H1 (cell line): ENCODE measurements around the gene TSNAXIP1. TPM values are rescaled to one million over a fixed set of nuclear protein-coding genes. Genes with fewer than 3 reads are reported as not detected.

Source experiments
- CTCF ChIA-PET: fragments of 300-600 bp; sonication (Branson Sonifier 250); formaldehyde crosslinking; loops from one replicate; lab custom pipeline; 2021; ENCODE audit not compliant: partially characterized antibody; lab: Charles Lee
- POLR2A ChIA-PET: fragments of 300-600 bp; sonication (Branson Sonifier 250); formaldehyde crosslinking; loops from one replicate; lab custom pipeline; 2021; ENCODE audit warnings: inconsistent platforms; ENCODE audit not compliant: partially characterized antibody; lab: Charles Lee
- DNase-seq, 2 experiments: peaks; one replicate each; pipeline versions ENCODE4 v3.0.0 to v3.0.0-alpha.2; 2010 to 2022; ENCODE audit warnings: low spot score in 2 of 2, low read depth in 1 of 2, mixed read lengths in 1 of 2
- FAIRE-seq: peaks from 2 replicates; lab custom pipeline; 2011; peaks lifted over from hg19 to GRCh38; lab: Jason Lieb, UNC
- H2AFZ ChIP-seq: 2 replicates; pipeline ENCODE4 v1.8.1; 2012; ENCODE audit warnings: low read length, inconsistent platforms
- H2AK5ac ChIP-seq: 2 replicates; pipeline ENCODE4 v1.6.1; 2013; ENCODE audit warnings: low read depth, low read length
- H2BK120ac ChIP-seq: replicated peaks from 2 replicates; pipeline ENCODE3; 2013; ENCODE audit warnings: low read depth, low read length, inconsistent platforms
- H2BK12ac ChIP-seq: 2 replicates; pipeline ENCODE4 v1.6.1; 2013; ENCODE audit warnings: low read depth, low read length
- H2BK15ac ChIP-seq: 2 replicates; pipeline ENCODE4 v1.6.1; 2013; ENCODE audit warnings: low read length
- H2BK20ac ChIP-seq: 2 replicates; pipeline ENCODE4 v1.6.1; 2013; ENCODE audit warnings: low read length
- H2BK5ac ChIP-seq: 2 replicates; pipeline ENCODE4 v1.6.1; 2013; ENCODE audit warnings: low read depth, low read length
- H3K14ac ChIP-seq: 2 replicates; pipeline ENCODE4 v1.6.1; 2013; ENCODE audit warnings: inconsistent platforms; ENCODE audit not compliant: insufficient read length
- H3K18ac ChIP-seq: 2 replicates; pipeline ENCODE4 v1.6.1; 2013; ENCODE audit warnings: low read length; ENCODE audit errors: extremely low read depth
- H3K23ac ChIP-seq: 2 replicates; pipeline ENCODE4 v1.6.1; 2013; ENCODE audit warnings: inconsistent platforms; ENCODE audit not compliant: insufficient read length
- H3K23me2 ChIP-seq: 2 replicates; pipeline ENCODE4 v1.6.1; 2013; ENCODE audit warnings: low read depth, low read length
- H3K27ac ChIP-seq: 2 replicates; pipeline ENCODE4 v1.6.1; 2011; ENCODE audit warnings: low read depth, low read length, inconsistent platforms
- H3K27me3 ChIP-seq, 4 experiments: replicated peaks in 1 of 4; 1 replicate in 1 of 4; 2 replicates in 3 of 4; pipeline versions ENCODE4 v1.6.1 to v1.8.1; 2011 to 2013; ENCODE audit warnings: low read length in 3 of 4, mild to moderate bottlenecking in 3 of 4, inconsistent platforms in 2 of 4, mixed read lengths in 2 of 4, moderate library complexity in 1 of 4; ENCODE audit not compliant: control insufficient read depth in 3 of 4, insufficient read depth in 3 of 4; ENCODE audit errors: extremely low read depth in 1 of 4
- H3K36me3 ChIP-seq, 4 experiments: 2 replicates each; pipeline versions ENCODE4 v1.6.1 to v1.8.1; 2011 to 2013; ENCODE audit warnings: mild to moderate bottlenecking in 4 of 4, low read length in 3 of 4, moderate library complexity in 2 of 4, control low read depth in 1 of 4, inconsistent platforms in 1 of 4; ENCODE audit not compliant: insufficient read depth in 4 of 4, control insufficient read depth in 2 of 4
- H3K4ac ChIP-seq: replicated peaks from 2 replicates; pipeline ENCODE3; 2013; ENCODE audit warnings: low read length, low read depth, mixed read lengths, inconsistent platforms; ENCODE audit not compliant: insufficient read length
- H3K4me1 ChIP-seq, 4 experiments: replicated peaks in 1 of 4; 1 replicate in 1 of 4; 2 replicates in 3 of 4; pipeline versions ENCODE4 v1.6.1 to v1.8.1; 2011 to 2013; ENCODE audit warnings: low read length in 3 of 4, inconsistent platforms in 2 of 4, mixed read lengths in 1 of 4; ENCODE audit not compliant: insufficient read depth in 4 of 4, control insufficient read depth in 3 of 4
- H3K4me2 ChIP-seq, 2 experiments: 2 replicates each; pipeline versions ENCODE4 v1.6.1 to v1.8.1; 2011 to 2013; ENCODE audit warnings: low read depth in 2 of 2, low read length in 2 of 2, control low read depth in 1 of 2, inconsistent platforms in 1 of 2, mild to moderate bottlenecking in 1 of 2; ENCODE audit not compliant: insufficient read depth in 1 of 2
- H3K4me3 ChIP-seq, 4 experiments: fragments of 200-600, 300-600 bp in 1 of 4; sonication (generic), shearing (Covaris generic), sonication (Bioruptor Twin) in 1 of 4; 2 replicates each; pipeline versions ENCODE4 v1.5.1 to v1.8.1; 2011 to 2016; ENCODE audit warnings: low read length in 4 of 4, low read depth in 3 of 4, control low read depth in 2 of 4, inconsistent platforms in 2 of 4, mild to moderate bottlenecking in 2 of 4, mixed read lengths in 1 of 4, moderate library complexity in 1 of 4; ENCODE audit not compliant: insufficient read depth in 2 of 4; ENCODE audit errors: extremely low read depth in 1 of 4
- H3K56ac ChIP-seq: replicated peaks from 2 replicates; pipeline ENCODE3; 2013; ENCODE audit warnings: low read depth, mild to moderate bottlenecking, mixed read lengths, low read length, inconsistent platforms; ENCODE audit not compliant: insufficient read length
- H3K79me1 ChIP-seq: 2 replicates; pipeline ENCODE4 v1.6.1; 2013; ENCODE audit warnings: low read depth, low read length, control low read depth
- H3K79me2 ChIP-seq, 2 experiments: 2 replicates each; pipeline versions ENCODE4 v1.6.1 to v1.8.1; 2012 to 2013; ENCODE audit warnings: low read length in 2 of 2, mild to moderate bottlenecking in 2 of 2, inconsistent platforms in 1 of 2; ENCODE audit not compliant: insufficient read depth in 2 of 2, control insufficient read depth in 1 of 2
- H3K9ac ChIP-seq, 4 experiments: replicated peaks in 1 of 4; 1 replicate in 1 of 4; 2 replicates in 3 of 4; pipeline versions ENCODE4 v1.6.1 to v1.8.1; 2011 to 2013; ENCODE audit warnings: low read depth in 3 of 4, low read length in 3 of 4, control low read depth in 2 of 4, mild to moderate bottlenecking in 2 of 4, moderate library complexity in 2 of 4, inconsistent platforms in 1 of 4; ENCODE audit errors: extremely low read depth in 1 of 4
- H3K9me3 ChIP-seq, 2 experiments: 2 replicates each; pipeline versions ENCODE4 v1.6.1 to v1.8.1; 2012 to 2013; ENCODE audit warnings: mild to moderate bottlenecking in 2 of 2, moderate library complexity in 2 of 2, control low read depth in 1 of 2, inconsistent platforms in 1 of 2, low read depth in 1 of 2, low read length in 1 of 2, mixed read lengths in 1 of 2; ENCODE audit not compliant: insufficient read depth in 2 of 2
- H4K20me1 ChIP-seq, 2 experiments: replicated peaks in 1 of 2; 2 replicates each; pipeline versions ENCODE3 to v1.8.1; 2011 to 2013; ENCODE audit warnings: inconsistent platforms in 2 of 2, low read length in 2 of 2, mild to moderate bottlenecking in 1 of 2; ENCODE audit not compliant: insufficient read depth in 2 of 2, control insufficient read depth in 1 of 2
- H4K5ac ChIP-seq: 2 replicates; pipeline ENCODE4 v1.6.1; 2013; ENCODE audit warnings: low read length, low read depth, mixed read lengths, inconsistent platforms; ENCODE audit not compliant: insufficient read length
- H4K8ac ChIP-seq: 2 replicates; pipeline ENCODE4 v1.8.0; 2013; ENCODE audit warnings: mild to moderate bottlenecking, moderate library complexity, low read length, inconsistent platforms; ENCODE audit not compliant: insufficient read depth; ENCODE audit errors: extremely low read depth
- H4K91ac ChIP-seq: replicated peaks from 2 replicates; pipeline ENCODE3; 2013; ENCODE audit warnings: low read length, mixed read lengths, inconsistent platforms; ENCODE audit not compliant: insufficient read length
- KDM4A ChIP-seq: IDR thresholded peaks from one replicate; pipeline ENCODE4 v1.7.1; 2012; ENCODE audit warnings: low read depth, mild to moderate bottlenecking, moderate library complexity, low read length, inconsistent platforms; ENCODE audit not compliant: severe bottlenecking
- PHF8 ChIP-seq: fragments of 200-600 bp; sonication (generic); conservative IDR thresholded peaks from 2 replicates; pipeline ENCODE4 v1.7.1; 2012; ENCODE audit warnings: low read depth, mild to moderate bottlenecking, inconsistent platforms, low read length, moderate library complexity
- TEAD4 ChIP-seq: IDR thresholded peaks from 2 replicates; pipeline ENCODE4 v1.6.1; 2012; ENCODE audit warnings: low read depth, low read length, inconsistent platforms, mixed read lengths
- WGBS, 2 experiments: shearing (Covaris generic) in 1 of 2; methylation state at CpG; one replicate each; pipeline versions ENCODE4 v1.1.6 to v1.1.7; 2013 to 2015; ENCODE audit warnings: low lambda C conversion rate in 2 of 2, mixed read lengths in 2 of 2, inconsistent platforms in 1 of 2, low coverage in 1 of 2, missing lambda C conversion rate in 1 of 2; ENCODE audit not compliant: insufficient replicate concordance in 2 of 2, insufficient coverage in 1 of 2, insufficient read length in 1 of 2; ENCODE audit errors: extremely low coverage in 1 of 2, missing lambda C conversion rate in 1 of 2; 5-methylcytosine and 5-hydroxymethylcytosine counted together
- polyA plus RNA-seq, 7 experiments: library from polyadenylated mRNA; depleted of rRNA in 3 of 7; stranded (reverse) in 5 of 7; unstranded in 2 of 7; fragments of >200 nt in 5 of 7; fragments of 200-250 nt in 2 of 7; gene quantifications; 1 replicate in 5 of 7; 2 replicates in 1 of 7; 4 replicates in 1 of 7; pipeline versions ENCODE4 v1.2.1 to v1.2.3, GENCODE V29; 2011 to 2013; ENCODE audit warnings: missing spikeins in 2 of 7, mixed read lengths in 2 of 7
- total RNA-seq: library from RNA; stranded (reverse); fragmentation: NEBNext Ultra II Directional; extraction: Animal tissue kit (Norgen Biotek cat#: 25700); gene quantifications from 2 replicates; pipeline ENCODE4 v1.2.1, GENCODE V29; 2021

Gene TSNAXIP1
- total and polyA plus RNA-seq, 2 of the 8 experiments (the other 6 are each of a cell fraction or from before 2014, with no cell fraction given): 0.37 to 0.94 TPM

- H4K8ac ChIP-seq: peak overlapping the region; percentile 95
- peaks cover 15% of the 10 kb centered on the region for H3K79me1 ChIP-seq
- H4K20me1 ChIP-seq: peaks cover 0 to 8% of the 10 kb centered on the region in 2 experiments
- H3K36me3 ChIP-seq: peaks cover 0 to 11% (median 0%) of the 10 kb centered on the region in 4 experiments; a peak in 3 of 8 replicates
- peaks cover 11% of the 10 kb centered on the region for H3K23me2 ChIP-seq
- no peak overlapping the region for H4K5ac ChIP-seq
- H2BK20ac ChIP-seq: no peak overlapping the region
- no peak overlapping the region for H4K91ac ChIP-seq
- peaks cover 4 to 9% (median 5%) of the 10 kb centered on the region in 4 experiments; a peak in 6 of 7 replicates for H3K4me1 ChIP-seq
- FAIRE-seq (no peak), DNase-seq (no peak)
- no peaks in the 10 kb centered on the region for H3K9me3 ChIP-seq
- no peak overlapping the region for H2BK15ac ChIP-seq
- H2AK5ac ChIP-seq: no peak overlapping the region
- no peak overlapping the region for H2BK120ac ChIP-seq
- POLR2A ChIA-PET: interaction anchor here (0.7 to 2.0 kb wide), 13 partner anchors 9 to 428 kb away, joined by 3 to 8 read pairs (median 4); partner anchors contain the start of genes DDX28, DUS2, GFOD2 and NFATC3
- peak overlapping the region; percentile 79 to 88 (median 83) for H3K9ac ChIP-seq
- H3K23ac ChIP-seq: no peak overlapping the region
- no peak overlapping the region for H3K4ac ChIP-seq
- WGBS, 2 experiments: 6% methylated on average over 19 of the region's 26 CpGs; no CpG with 5 or more reads in 1 of the 2 experiments
- no peak overlapping the region for H2BK12ac ChIP-seq
- no peak overlapping the region for H3K56ac ChIP-seq
- H3K18ac ChIP-seq: no peak overlapping the region; the same call in 1 of the 2 replicates
- peak overlapping the region; percentile 52 for H3K27ac ChIP-seq
- H2AFZ ChIP-seq: peak overlapping the region; percentile 44; the same call in 1 of the 2 replicates
- TF ChIP-seq PHF8 (peak; percentile 73), TEAD4 (no peak), KDM4A (peak; percentile 28)
- H3K4me3 ChIP-seq: peak overlapping the region; percentile 95 to 98 (median 96)
- H3K27me3 ChIP-seq: no peaks in the 10 kb centered on the region
- no peak overlapping the region for H3K14ac ChIP-seq
- H2BK5ac ChIP-seq: peak overlapping the region; percentile 60; the same call in 1 of the 2 replicates
- peak overlapping the region; percentile 77 to 93 for H3K4me2 ChIP-seq
- CTCF ChIA-PET: interaction anchor here (0.6 to 3.0 kb wide), 6 partner anchors 10 to 123 kb away, joined by 3 to 29 read pairs (median 4); no protein-coding TSS in a partner anchor
- peaks cover 5 to 28% of the 10 kb centered on the region in 2 experiments; a peak in 3 of 4 replicates for H3K79me2 ChIP-seq
These were observed 816 bp upstream of the TSNAXIP1 start for GRCh38 chr16:67805718-67806427.
